ENCODE measurements around the gene CMPK2. TPM values are rescaled to one million over a fixed set of nuclear protein-coding genes. Genes with fewer than 3 reads are reported as not detected.

The CMPK2 gene
- total RNA-seq, 4 donors from 2014 or later: 2.9 to 31.1 (median 5.9) TPM

Other genes with a start within 250 kb of the CMPK2 start
- 10 to 100 TPM in 1 of 4 donors, 1 to 10 TPM in 2, under 1 TPM in 1; 0.56 to 25.1 (median 3.9) TPM for gene RSAD2, start 11.9 kb upstream of the CMPK2 start, total RNA-seq
- gene RNF144A, start 51.5 kb upstream of the CMPK2 start, total RNA-seq: 10 to 100 TPM; 12.6 to 39.9 (median 16.3) TPM